CD4-positive, alpha-beta T cell treated with Interleukin-10 for 1 hour (primary cell): Measurements from ENCODE around the gene OR6C75.
"Not testable (repeated sequence)": the region's sequence is repeated elsewhere in the genome, so short reads cannot be mapped to it uniquely, and the experiment has no call there.

ENCODE experiments used
- DNase-seq: peaks from one replicate; pipeline ENCODE4 v3.0.0-alpha.2; 2020

The OR6C75 gene

GRCh38 chr12:55362675-55363074 lies at the start of gene OR6C75:
OR6C75 (plus strand) TSS chr12:55362975; CDS start chr12:55365111, 2,136 bp downstream.
- no peak for DNase-seq

- no peak for DNase-seq
Measured at GRCh38 chr12:55314043-55314442, 48.7 kb upstream of the OR6C75 start, which contains the start of gene OR6C1. OR6C1 (plus strand) TSS chr12:55314343; CDS start chr12:55320600, 6,257 bp downstream.

- no peak for DNase-seq
Measured at GRCh38 chr12:55320201-55320600, 42.6 kb upstream of the OR6C75 start.

GRCh38 chr12:55325801-55326200 lies 37.0 kb upstream of the OR6C75 start:
- not testable (repeated sequence) for DNase-seq

GRCh38 chr12:55330446-55330845 lies 32.3 kb upstream of the OR6C75 start, which contains the start of gene OR6C3:
OR6C3 (plus strand) TSS chr12:55330746; CDS start chr12:55331701, 955 bp downstream.
- DNase-seq = no peak

- no peak for DNase-seq
Measured at GRCh38 chr12:55336002-55336401, 26.8 kb upstream of the OR6C75 start.

- not testable (repeated sequence) for DNase-seq
Measured at GRCh38 chr12:55355338-55355737, 7.4 kb upstream of the OR6C75 start.

GRCh38 chr12:55365086-55365485 lies 2.3 kb downstream of the OR6C75 start:
- no peak for DNase-seq

- no peak for DNase-seq
Measured at GRCh38 chr12:55372521-55372920, 9.7 kb downstream of the OR6C75 start.

GRCh38 chr12:55385891-55386290 lies 23.1 kb downstream of the OR6C75 start:
- no peak for DNase-seq

- no peak for DNase-seq
Measured at GRCh38 chr12:55392032-55392795, 29.4 kb downstream of the OR6C75 start.

- DNase-seq = no peak
Measured at GRCh38 chr12:55396326-55396725, 33.6 kb downstream of the OR6C75 start.

GRCh38 chr12:55400229-55400628 lies 37.5 kb downstream of the OR6C75 start, which contains the start of gene OR6C65:
OR6C65 (plus strand) TSS chr12:55400529; CDS start chr12:55400529, 0 bp downstream.
- no peak for DNase-seq

- no peak for DNase-seq
Measured at GRCh38 chr12:55407866-55408265, 45.1 kb downstream of the OR6C75 start.

- DNase-seq = not testable (repeated sequence)
Measured at GRCh38 chr12:55409133-55409532, 46.4 kb downstream of the OR6C75 start.

- DNase-seq = not testable (repeated sequence)
Measured at GRCh38 chr12:55412138-55412537, 49.4 kb downstream of the OR6C75 start.

- not testable (repeated sequence) for DNase-seq
Measured at GRCh38 chr12:55413498-55414388, 51.0 kb downstream of the OR6C75 start.

GRCh38 chr12:55414396-55414823 lies 51.6 kb downstream of the OR6C75 start:
- DNase-seq = not testable (repeated sequence)

- not testable (repeated sequence) for DNase-seq
Measured at GRCh38 chr12:55414889-55415288, 52.1 kb downstream of the OR6C75 start.

GRCh38 chr12:55416961-55417360 lies 54.2 kb downstream of the OR6C75 start:
- no peak for DNase-seq
